OCI-LY1 (cell line): Measurements from ENCODE around the gene TOMM7.

Experiments used
- H2AFZ ChIP-seq: fragments of 200-600 bp; sonication (generic), shearing (Covaris generic); 2 replicates; pipeline ENCODE4 v1.6.0; 2014; ENCODE audit warnings: antibody characterized with exemption, mild to moderate bottlenecking, low read length
- H3F3A ChIP-seq: fragments of 200-600 bp; sonication (generic), shearing (Covaris generic); 2 replicates; pipeline ENCODE4 v1.6.0; 2014; ENCODE audit warnings: mild to moderate bottlenecking, antibody characterized with exemption, low read length, moderate library complexity; ENCODE audit not compliant: insufficient read depth
- H3K27ac ChIP-seq: fragments of 200-600 bp; sonication (generic); 2 replicates; pipeline ENCODE4 v1.5.1; 2014; ENCODE audit warnings: low read length, mixed run types, mild to moderate bottlenecking, low read depth; ENCODE audit not compliant: poor library complexity, severe bottlenecking
- H3K27me3 ChIP-seq: fragments of 200-600 bp; sonication (generic); 2 replicates; pipeline ENCODE4 v1.6.0; 2014; ENCODE audit warnings: antibody characterized with exemption, mild to moderate bottlenecking, low read length, moderate library complexity; ENCODE audit not compliant: insufficient read depth
- H3K36me3 ChIP-seq: fragments of 200-600 bp; sonication (generic); 2 replicates; pipeline ENCODE4 v1.6.1; 2014; ENCODE audit warnings: mild to moderate bottlenecking, antibody characterized with exemption, low read length, moderate library complexity, mixed read lengths; ENCODE audit not compliant: insufficient read depth
- H3K4me1 ChIP-seq: fragments of 200-600 bp; sonication (generic); 2 replicates; pipeline ENCODE4 v1.5.1; 2014; ENCODE audit warnings: mild to moderate bottlenecking, low read length, moderate library complexity; ENCODE audit not compliant: insufficient read depth, severe bottlenecking
- H3K4me2 ChIP-seq: fragments of 200-600 bp; sonication (generic), shearing (Covaris generic); 2 replicates; pipeline ENCODE4 v1.6.1; 2014; ENCODE audit warnings: low read length
- H3K4me3 ChIP-seq: fragments of 200-600 bp; sonication (generic); 2 replicates; pipeline ENCODE4 v1.5.1; 2014; ENCODE audit warnings: low read length, low read depth, mild to moderate bottlenecking, mixed read lengths; ENCODE audit not compliant: poor library complexity, severe bottlenecking
- H3K79me2 ChIP-seq: fragments of 200-600 bp; shearing (Covaris generic); 2 replicates; pipeline ENCODE4 v1.6.1; 2016; ENCODE audit warnings: mixed run types, low read length, mixed read lengths; ENCODE audit not compliant: insufficient read depth
- H3K9ac ChIP-seq: fragments of 200-600 bp; sonication (generic), shearing (Covaris generic); 2 replicates; pipeline ENCODE4 v1.6.1; 2014; ENCODE audit warnings: mild to moderate bottlenecking, low read length, mixed read lengths
- H3K9me2 ChIP-seq: fragments of 200-600 bp; sonication (generic), shearing (Covaris generic); 2 replicates; pipeline ENCODE4 v1.6.1; 2014; ENCODE audit warnings: low read depth, mild to moderate bottlenecking, low read length, mixed read lengths
- H3K9me3 ChIP-seq: fragments of 200-600 bp; shearing (Covaris generic); 2 replicates; pipeline ENCODE4 v1.6.1; 2014; ENCODE audit warnings: low read length, mixed read lengths
- H4K20me1 ChIP-seq: fragments of 200-600 bp; sonication (generic), shearing (Covaris generic); 2 replicates; pipeline ENCODE4 v1.6.0; 2016; ENCODE audit warnings: mild to moderate bottlenecking, low read length; ENCODE audit not compliant: insufficient read depth
- CTCF ChIP-seq: fragments of 200-600 bp; sonication (generic), shearing (Covaris generic); IDR thresholded peaks from 2 replicates; pipeline ENCODE4 v1.5.1; 2017; ENCODE audit warnings: mild to moderate bottlenecking, antibody characterized with exemption, low read length, moderate library complexity, mixed read lengths
- EZH2 ChIP-seq: fragments of 200-600 bp; sonication (generic), shearing (Covaris generic); IDR thresholded peaks from 2 replicates; pipeline ENCODE4 v1.8.0; 2017; ENCODE audit warnings: borderline replicate concordance, mixed run types, mild to moderate bottlenecking, antibody characterized with exemption, low read length, moderate library complexity, mixed read lengths

The TOMM7 gene

GRCh38 chr7:22776964-22777363 lies 45.7 kb downstream of the TOMM7 start:
- H2AFZ ChIP-seq: no peak overlapping the region
- no peaks in the 10 kb centered on the region for H3K4me1 ChIP-seq
- no peaks in the 10 kb centered on the region for H3K27me3 ChIP-seq
- no peak overlapping the region for H3K27ac ChIP-seq
- no peaks in the 10 kb centered on the region for H3K9me2 ChIP-seq
- H3K4me2 ChIP-seq: no peak overlapping the region
- H3K4me3 ChIP-seq: no peak overlapping the region
- H3K79me2 ChIP-seq: no peaks in the 10 kb centered on the region
- H3F3A ChIP-seq: no peaks in the 10 kb centered on the region
- no peak overlapping the region for H3K9ac ChIP-seq
- no peaks in the 10 kb centered on the region for H3K36me3 ChIP-seq
- no peaks in the 10 kb centered on the region for H3K9me3 ChIP-seq
- H4K20me1 ChIP-seq: no peaks in the 10 kb centered on the region
- TF ChIP-seq CTCF (no peak), EZH2 (no peak)

GRCh38 chr7:22772885-22773284 lies 49.8 kb downstream of the TOMM7 start:
- Histone ChIP-seq H3K4me1 (no peaks in the 10 kb centered on the region), H3K4me2 (no peak overlapping the region), H2AFZ (no peak overlapping the region), H4K20me1 (no peaks in the 10 kb centered on the region), H3K36me3 (no peaks in the 10 kb centered on the region), H3F3A (no peaks in the 10 kb centered on the region), H3K9me3 (no peaks in the 10 kb centered on the region), H3K27me3 (no peaks in the 10 kb centered on the region), H3K9ac (no peak overlapping the region), H3K4me3 (no peak overlapping the region), H3K27ac (no peak overlapping the region), H3K79me2 (no peaks in the 10 kb centered on the region), H3K9me2 (no peaks in the 10 kb centered on the region)
- TF ChIP-seq CTCF (no peak), EZH2 (no peak)

- Histone ChIP-seq H4K20me1 (no peaks in the 10 kb centered on the region), H3K4me2 (no peak overlapping the region), H3K9me3 (no peaks in the 10 kb centered on the region), H2AFZ (no peak overlapping the region), H3K9ac (no peak overlapping the region), H3K27ac (no peak overlapping the region), H3K4me3 (no peak overlapping the region), H3K4me1 (no peaks in the 10 kb centered on the region), H3K9me2 (no peaks in the 10 kb centered on the region), H3K79me2 (no peaks in the 10 kb centered on the region), H3K27me3 (no peaks in the 10 kb centered on the region), H3K36me3 (no peaks in the 10 kb centered on the region), H3F3A (no peaks in the 10 kb centered on the region)
- TF ChIP-seq EZH2: no peak
These were observed 50.8 kb downstream of the TOMM7 start for GRCh38 chr7:22771872-22772228.

- no peaks in the 10 kb centered on the region for H3K9me2 ChIP-seq
- no peaks in the 10 kb centered on the region for H4K20me1 ChIP-seq
- no peak overlapping the region for H3K4me2 ChIP-seq
- no peaks in the 10 kb centered on the region for H3F3A ChIP-seq
- H3K36me3 ChIP-seq: no peaks in the 10 kb centered on the region
- H3K27ac ChIP-seq: no peak overlapping the region
- no peak overlapping the region for H3K4me3 ChIP-seq
- H3K9me3 ChIP-seq: no peaks in the 10 kb centered on the region
- H3K9ac ChIP-seq: no peak overlapping the region
- H3K79me2 ChIP-seq: no peaks in the 10 kb centered on the region
- no peaks in the 10 kb centered on the region for H3K4me1 ChIP-seq
- no peak overlapping the region for H2AFZ ChIP-seq
- no peaks in the 10 kb centered on the region for H3K27me3 ChIP-seq
- TF ChIP-seq EZH2 (no peak), CTCF (no peak)
These were observed 51.3 kb downstream of the TOMM7 start for GRCh38 chr7:22771194-22771871.
